GM18907 (cell line): ENCODE data around the gene NCR3LG1.
A peak's percentile ranks its signal among the peaks of the same experiment; 100 is the strongest.

Experiments used
- ATAC-seq: cut with Tn5 transposase; IDR thresholded peaks from one replicate; pipeline ENCODE4 v1.9.1; 2021; ENCODE audit warnings: mild to moderate bottlenecking, moderate library complexity; ENCODE audit not compliant: unreplicated experiment

Gene NCR3LG1

DNA sequence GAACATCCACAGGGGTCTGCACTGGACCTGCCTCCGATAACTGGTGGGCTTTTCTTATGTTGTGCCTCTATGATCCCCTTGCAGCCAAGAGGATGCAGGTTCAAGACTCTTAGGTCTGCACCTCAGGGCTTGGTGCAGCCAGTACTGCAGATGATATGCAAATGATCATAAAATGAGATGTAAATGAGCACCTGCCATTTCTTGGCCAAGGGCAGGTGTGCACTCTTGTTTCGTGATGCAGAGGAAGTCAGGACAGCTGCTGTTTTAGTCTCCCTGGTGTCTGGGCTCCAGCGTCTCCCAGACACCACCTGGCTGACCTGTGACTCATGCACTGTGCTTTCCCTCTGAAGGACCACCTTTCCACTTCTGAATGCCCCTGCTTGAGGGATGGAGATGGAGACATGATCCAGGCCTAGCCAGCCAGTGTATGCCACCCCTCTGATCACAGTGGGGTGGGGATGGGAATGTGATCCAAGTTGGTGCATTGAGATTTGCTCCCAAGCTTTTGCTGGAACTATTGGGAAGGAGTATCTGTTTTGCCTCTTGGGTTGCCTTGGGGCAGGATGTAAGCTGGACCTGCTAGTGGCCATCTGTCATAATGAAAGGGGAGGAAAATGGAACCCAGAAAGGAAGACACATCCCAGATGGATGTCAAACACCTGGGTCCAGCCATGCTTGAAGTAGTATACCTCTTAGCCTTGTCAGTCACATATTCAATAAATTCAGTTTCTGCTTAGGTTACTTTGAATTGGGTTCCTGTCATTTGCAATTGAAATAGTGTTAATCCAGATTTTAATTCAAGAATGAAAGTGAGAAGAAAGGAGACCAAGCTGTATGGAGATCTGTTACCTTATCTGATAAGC is 40.1 kb downstream of the NCR3LG1 start:
- no peak for ATAC-seq

DNA sequence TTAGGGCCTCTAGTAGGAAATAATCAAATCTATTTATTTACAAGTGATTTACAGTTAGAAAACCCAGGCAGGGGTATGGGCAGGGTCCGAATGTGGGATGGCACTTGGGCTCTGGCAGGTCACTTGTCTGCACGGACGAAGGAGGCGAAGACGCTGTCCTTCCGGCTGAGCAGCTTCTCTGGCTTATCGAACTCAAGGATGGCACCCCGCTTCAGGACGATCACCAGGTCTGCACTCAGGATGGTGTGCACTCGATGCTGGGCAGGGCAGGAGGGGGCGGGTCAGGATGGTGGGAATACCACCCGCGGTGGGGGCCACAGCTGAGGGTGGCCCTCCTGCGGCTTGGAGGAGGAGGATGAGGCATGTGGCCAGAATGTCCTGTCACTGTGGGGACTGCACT is 41.3 kb downstream of the NCR3LG1 start:
- no peak for ATAC-seq

DNA sequence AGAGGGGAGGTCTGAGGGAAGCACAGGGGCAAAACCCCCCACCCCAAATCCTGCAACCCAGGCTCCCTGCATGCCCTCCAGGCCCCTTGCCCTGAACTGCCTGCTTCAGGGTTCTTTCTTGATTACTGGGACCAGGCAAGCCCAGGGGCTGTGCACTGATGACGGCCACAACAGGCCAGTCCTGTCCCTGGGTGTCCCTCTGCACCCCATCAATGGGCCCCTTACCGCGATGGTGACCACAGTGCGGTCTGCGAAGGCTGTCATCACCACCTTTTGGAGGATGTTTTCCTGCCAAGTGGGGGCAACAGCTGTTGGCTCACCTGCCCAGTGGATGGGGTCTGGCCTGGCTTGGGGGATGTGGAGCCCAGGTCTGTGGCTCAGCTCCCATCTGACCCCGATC is 41.9 kb downstream of the NCR3LG1 start:
- no peak for ATAC-seq

DNA sequence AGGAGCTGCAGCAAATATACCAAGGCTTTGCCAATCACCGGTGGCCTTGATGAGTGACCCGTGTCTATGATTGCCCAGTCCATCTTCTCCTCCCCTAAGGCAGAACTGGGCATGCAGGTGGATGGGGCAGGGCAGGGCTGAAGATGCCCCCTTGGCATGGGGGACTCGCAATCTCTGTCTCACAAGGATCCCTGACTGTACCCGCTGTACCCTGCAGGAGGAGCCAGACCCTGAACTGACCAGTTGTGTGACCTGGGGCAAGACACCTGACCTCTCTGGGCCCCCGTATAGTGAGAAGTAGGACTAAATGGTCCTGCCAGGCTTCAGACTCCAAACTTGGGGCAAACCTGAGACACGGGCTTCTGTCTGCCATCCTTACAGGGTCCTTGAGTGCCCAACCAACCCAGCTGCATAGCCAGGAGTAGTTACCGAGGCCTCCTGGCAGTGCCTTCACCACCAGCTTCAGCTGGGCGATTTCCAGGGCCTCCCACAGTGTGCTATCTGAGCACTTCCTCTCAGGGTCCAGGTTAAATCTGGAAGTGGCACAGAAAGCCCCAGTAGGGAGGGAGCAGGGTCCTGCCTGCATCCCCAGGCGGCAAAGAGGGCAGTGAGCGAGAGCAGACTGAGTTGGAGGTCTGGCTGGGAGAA is 43.3 kb downstream of the NCR3LG1 start:
- no peak for ATAC-seq

DNA sequence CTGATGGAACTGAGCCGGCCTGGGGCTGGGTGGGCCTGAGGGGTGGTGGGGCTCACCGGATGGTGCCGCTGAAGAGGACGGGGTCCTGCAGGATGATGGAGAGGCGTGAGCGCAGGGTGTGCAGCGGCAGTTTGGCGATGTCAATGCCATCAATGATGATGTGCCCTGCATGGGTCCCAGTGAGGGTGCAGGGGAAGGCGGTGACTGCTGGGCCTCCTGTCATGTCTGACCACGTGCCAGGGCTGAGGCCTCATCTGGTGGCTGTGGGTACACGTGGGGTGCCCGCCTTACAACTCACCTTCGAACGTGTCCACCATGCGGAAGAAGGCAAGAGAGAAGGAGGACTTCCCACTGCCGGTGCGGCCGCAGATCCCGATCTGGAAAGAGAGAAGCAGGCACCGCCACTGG is 44.0 kb downstream of the NCR3LG1 start:
- no peak for ATAC-seq

DNA sequence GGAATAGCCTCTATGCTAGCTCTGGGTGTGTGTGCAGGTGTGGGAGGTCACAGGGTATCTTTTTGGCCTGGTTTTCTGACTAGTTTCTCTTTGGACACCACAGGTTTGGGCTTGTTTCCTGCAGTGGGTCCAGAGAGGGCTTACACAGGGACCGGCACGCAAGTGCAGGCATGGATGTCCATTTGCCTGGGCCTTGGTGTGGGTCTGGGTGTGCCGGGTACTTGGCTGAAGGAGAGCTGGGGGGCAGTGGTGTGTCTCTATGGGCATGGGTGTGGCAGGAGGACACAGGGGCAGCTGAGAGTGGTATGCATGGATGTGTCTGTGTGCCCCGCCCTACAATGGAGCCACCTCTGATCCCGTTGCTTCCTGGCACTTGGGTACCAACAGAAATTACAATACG is 44.4 kb downstream of the NCR3LG1 start:
- ATAC-seq: no peak

DNA sequence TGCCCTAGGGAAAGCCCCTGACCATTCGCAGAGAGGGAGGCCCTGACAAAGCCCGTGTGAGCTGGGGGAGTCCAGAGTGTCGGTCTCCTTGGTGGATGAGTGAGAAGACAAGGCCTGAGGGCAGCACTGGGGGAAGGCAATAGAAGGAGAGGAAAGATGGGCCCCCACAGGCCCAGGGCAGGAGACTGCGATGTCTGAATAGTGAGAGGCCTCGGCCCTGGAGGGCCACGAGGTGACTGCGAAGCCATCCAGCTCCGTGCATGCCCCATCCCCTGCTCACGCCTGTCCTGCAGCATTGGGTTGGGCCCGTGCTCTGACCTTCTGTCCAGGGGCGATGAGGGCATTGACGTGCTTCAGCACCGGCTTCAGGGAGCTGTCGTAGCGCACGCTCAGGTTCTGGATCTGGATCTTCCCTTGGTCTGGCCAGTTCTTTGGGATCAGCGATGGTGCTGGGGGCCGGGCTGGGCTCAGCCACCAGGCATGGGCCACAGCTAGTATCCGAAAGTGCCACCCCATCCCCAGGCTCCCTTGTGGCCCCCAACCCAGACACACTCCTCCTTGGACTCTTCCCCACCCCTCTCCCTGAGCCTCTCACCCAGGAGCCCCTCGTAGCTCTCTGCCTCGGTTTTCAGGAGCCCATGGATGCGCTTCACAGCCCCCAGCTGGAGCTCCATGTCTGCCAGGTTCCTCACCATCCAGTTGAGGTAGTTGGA is 45.2 kb downstream of the NCR3LG1 start:
- ATAC-seq: no peak

DNA sequence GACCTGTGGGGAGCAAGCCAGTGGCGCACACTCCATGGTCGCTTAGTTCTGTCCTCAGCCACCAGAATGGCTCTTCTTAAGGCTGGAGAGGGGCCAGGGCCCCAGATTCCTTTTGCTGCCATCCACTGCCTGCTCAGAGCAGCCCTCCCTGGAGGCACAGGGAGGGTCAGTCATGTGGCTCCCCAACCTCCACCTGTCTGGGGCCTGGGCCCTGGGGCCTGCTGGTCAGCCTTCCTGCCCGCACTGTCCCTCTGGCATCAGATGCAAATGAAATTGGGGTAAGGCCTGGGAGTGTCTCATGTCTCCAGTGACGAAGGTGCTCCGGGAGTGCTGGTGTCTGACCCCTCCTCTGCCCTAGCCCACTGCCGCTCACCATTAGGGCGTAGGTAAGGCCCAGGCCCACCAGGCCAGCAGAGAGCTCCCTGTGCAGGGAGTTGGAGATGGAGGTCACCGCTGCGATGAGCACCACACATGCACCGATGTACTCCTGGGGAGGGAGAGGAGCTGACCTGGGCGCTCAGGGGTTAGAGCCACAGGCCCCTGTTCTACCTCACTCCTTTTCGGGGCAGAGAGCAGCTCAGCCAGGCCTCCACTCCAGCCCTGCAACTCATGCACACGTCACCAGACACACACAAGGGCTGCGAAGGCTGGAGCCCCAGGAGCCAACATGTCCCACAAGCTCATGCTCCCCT is 45.9 kb downstream of the NCR3LG1 start:
- no peak for ATAC-seq

DNA sequence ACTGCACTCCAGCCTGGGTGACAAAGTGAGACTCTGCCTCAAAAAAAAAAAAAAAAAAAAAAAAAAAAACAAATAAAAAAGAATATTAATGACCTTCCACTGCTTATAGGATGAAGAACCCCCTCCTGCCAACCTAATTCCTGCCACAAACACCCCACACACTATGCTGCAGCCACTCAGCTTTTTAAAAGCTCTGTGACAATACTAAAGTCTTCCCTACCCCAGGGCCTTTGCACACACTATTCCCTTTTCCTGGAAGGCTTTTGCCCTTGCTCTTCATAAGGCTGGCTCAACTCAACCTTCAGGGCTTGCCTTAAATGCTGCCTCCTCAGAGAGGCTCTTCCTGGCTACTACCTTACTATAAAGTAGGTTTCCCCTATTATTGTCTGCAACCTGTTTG is 47.6 kb downstream of the NCR3LG1 start:
- ATAC-seq: no peak

DNA sequence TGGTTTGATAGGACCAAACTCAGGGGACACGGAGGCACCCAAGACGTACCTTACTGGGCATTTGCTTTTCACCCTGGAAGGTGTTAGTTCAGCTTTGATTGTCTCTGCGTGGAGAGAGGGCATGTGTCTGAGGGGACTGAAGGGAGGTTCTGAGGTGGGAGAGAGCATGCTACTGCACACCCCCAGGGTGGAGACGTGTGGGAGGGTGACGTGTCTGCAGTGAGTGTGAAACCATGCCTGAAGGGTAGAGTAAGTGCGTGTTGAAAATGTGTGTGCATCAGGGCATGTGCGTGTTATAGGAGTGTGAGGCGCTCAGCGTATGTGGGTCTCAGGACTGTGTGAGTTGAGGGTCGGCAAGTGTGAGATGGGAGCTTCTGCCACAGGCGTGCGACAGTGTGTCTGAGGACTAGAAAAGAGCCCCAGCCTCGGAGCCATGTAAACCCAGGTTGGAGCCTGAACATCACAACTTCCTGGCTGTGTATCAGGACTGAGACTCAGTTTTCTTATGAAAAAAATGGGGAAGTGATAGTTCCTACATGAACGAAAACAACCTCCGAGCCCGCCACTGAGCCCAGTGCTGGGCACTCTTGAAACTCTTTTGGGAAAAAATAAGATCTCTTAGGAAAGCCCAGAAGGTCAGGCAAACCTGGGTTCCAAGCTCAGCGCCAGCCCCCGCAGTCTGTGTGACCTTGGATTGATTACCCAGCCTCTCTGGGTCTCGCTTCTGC is 48.6 kb downstream of the NCR3LG1 start:
- ATAC-seq: no peak

DNA sequence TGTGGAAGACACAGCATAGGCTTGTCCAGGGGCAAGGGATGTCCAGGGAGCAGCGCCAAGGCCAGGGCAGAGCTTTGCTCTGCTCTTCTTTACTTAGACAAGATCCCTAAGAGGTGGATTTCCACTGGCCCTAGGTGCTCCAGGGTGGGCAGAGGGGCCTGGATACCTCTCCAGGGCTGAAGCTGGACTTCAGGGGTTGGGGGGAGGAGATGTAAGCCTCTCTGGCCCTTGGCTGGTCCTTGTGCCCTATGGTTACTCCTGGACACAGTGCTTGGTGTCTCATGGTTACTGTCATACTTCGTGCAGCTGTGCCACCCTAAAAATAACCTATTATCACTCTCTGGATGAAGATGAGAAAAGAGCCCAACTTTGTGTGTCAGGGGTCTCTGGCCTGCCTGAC is 49.7 kb downstream of the NCR3LG1 start:
- ATAC-seq: no peak

DNA sequence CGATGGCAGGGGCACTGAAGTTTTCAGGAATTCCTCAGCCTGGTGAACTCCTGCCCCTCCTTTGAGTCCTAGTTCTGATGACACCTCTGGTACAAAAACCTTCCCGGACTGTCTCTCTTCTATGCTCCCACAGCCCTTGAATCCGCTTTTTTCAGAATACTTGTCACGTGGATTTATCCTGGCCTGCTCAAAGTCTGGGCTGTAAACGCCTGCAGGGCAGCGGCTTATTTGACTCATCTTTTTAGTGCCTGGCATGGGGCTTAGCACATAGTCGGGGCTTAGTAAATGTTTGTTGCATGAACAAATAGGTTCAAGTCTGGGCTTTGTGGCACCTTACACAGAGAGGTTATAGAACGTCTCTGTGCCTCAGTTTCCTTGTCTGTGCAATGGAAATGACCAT is 50.2 kb downstream of the NCR3LG1 start:
- ATAC-seq: no peak

DNA sequence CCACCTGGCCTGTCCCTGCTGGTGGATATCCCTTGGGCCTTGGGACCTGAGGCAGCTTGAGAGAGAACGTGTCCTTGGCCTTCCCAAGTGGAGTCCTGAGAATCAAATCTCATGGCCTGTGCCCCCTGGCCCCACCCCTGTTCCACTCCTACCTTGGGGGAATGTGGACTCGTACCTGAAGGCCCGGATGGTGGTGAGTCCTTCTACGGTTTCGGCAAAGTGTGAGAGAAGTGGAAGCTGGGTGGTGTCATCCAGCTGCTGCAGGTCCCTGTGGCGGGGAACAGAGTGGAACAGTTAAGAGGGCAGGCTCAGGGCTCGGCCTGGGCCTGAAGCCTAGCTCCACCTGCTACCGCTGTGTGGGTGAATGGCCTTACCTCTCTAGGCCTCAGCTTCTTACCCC is 50.9 kb downstream of the NCR3LG1 start:
- no peak for ATAC-seq

DNA sequence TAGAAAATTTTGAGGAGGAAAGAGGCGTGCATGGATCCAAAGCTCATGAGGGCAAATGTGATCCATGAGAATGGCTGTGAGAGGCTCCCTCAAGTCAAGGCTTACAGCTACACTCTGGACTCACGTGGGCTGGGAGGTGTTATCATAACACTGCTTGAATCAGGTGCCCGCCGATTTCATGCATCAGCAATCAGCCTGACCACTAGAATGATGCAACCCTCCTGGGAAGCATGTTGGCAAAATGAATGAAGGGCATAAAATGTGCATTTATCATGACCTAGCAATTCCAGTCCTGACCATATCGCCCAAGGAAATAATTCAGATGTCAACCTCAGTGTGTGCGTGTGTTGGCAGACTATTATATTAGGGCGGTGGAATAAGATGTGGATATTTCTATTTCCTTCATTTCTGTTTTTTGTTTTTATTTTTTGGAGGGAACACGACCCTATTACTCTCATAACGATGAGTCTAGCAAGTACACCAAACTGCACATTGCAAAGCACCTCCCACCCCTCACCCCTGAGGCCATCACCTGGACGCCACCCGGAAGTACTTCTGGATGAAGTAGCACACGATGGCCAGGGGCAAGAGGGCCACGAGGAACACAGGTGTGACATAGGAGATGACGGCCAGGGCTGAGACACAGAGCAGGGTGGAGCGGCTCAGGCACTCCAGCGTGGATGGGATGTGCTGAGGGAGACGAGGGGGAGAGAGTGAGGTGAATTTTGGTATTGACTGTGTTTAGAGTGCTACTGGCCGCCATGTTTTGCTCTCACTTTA is 52.6 kb downstream of the NCR3LG1 start:
- no peak for ATAC-seq

DNA sequence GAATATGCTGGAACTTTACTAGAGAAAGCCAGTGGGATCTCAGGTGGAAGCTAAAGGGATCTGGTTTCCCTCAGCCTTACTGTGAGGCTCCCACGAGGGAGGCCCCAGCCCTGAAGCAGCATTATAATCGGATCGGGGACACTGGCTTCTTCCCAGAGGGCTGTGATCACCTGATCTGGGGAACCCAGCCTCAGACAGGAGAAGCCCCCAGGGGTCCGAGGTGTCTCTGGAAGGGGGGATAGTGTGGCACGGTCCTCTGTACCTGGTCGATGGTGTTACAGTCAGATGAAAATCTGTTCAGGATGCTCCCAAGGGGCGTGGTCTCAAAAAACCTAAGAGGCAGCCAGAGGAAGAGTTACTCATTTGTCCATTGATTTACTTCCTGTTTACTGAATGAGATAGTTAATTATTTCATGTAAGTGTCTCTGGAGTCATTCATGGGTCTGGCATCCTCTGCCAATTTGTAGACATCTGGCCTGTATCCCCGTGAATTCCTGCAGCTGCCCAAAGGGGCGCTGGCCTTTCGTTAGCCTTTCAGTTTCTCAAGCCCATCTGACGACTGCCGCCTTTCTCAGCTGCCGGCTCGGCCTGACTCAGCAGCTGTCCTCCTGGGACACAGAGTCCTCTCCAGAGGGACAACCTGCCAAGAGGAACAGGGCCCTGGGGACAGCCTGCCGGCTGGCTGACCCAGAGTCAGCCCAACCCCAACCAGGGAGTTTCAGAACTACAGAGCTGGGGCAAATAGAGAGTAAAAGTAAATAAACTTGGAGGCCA is 53.8 kb downstream of the NCR3LG1 start:
- ATAC-seq: peak; percentile 57

DNA sequence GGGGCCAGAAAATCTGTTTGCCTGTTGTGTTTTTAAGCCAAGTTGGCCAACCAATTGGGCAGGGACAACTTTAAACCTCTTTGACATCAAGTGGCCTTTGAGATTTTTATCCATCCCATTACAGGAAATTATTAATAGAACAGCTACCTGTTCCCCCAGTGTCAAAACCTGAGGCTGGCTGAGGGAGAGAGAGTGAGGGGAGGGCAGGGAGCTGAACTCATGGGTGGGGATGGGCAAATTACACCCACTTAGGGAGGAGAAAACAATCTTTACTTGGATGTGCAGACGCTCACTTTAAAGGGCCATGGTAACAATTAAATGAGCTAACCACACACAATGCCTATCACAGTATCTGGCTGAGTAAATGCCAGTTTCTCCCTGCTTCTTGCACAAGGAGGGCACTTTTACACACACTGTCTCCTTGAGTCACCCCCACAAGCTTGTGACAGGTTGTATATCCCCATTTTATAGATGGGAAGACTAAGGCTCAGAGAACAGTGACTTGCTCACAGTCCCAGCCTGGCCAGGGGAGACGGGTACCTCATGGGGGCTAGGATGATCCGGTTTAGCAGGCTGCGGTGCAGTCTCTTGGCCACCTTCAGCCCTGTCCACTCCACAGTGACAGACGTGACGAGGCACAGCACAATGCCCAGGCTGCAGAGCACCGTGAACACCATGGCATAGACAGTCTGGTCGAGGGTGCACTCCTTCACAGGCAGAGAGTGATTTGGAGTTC is 54.6 kb downstream of the NCR3LG1 start:
- no peak for ATAC-seq

DNA sequence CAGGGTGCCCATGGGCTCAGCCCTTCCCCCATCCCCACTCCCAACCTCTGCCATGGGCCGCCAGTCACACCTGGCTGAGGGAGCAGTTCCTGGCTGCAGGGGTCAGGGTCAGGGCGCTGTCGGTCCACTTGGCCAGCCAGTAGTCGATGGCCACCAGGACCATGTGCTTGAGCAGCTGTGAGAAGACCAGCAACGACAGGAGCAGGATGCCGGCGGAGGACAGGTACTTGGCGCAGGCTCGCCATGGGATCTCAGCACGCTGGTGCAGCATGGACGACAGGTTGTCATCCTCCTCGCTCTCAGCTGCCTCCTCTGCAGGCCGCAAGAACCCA is 55.2 kb downstream of the NCR3LG1 start:
- ATAC-seq: no peak

DNA sequence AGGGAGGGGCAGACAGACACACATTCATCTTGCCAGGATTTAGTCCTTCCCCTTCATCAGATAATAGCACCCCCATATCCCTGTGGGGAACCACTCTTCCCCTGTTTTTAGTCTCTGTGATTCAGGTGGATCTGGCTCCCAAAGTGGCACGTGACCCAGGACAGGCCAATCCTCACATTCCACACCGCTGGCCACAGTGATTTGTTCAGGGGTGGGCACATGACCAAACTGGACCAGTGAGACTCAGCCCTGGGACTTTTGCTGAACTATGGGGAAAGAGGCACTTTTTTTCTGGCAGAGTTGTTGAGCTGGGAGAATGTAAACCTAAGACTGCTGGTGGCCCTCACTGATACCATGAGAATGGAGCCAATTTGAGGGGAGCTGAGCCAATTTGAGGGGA is 56.0 kb downstream of the NCR3LG1 start:
- no peak for ATAC-seq

DNA sequence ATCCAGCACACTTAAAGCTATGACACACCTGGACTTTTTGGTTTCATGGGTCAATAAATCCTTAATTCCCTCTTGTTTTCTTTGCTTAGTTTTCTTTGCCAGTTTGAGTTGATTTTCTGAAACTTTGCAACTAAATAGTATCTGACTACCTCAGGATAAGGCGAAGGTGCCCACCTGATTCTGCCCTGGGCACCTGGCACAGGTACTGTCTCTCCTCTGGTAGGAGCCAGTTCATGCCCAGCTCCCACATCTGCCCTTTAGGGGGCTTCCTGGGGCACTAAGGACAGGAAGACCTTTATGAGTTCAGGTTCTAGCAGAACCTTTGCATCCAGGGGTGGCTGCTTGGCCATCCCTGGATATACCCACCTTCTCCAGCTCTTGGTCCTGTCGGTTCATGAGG is 56.4 kb downstream of the NCR3LG1 start:
- no peak for ATAC-seq
